VCaP (cell line): ENCODE measurements around the gene DNMT3A.

ENCODE experiments used
- H3K27ac ChIP-seq: fragments of 450-650 bp; 2 replicates; pipeline ENCODE4 v1.5.1; 2017
- CTCF ChIP-seq: fragments of 450-650 bp; conservative IDR thresholded peaks from 2 replicates; pipeline ENCODE4 v1.5.1; 2017; ENCODE audit warnings: mild to moderate bottlenecking, moderate library complexity

The DNMT3A gene

GRCh38 chr2:25342372-25343186 is 854 bp upstream of the DNMT3A start:
- TF ChIP-seq CTCF = peak; percentile 92
- H3K27ac ChIP-seq = peak overlapping the region; percentile 89

- peak overlapping the region; percentile 89 for H3K27ac ChIP-seq
- no peak for TF ChIP-seq CTCF
These were observed 556 bp downstream of the DNMT3A start for GRCh38 chr2:25341011-25341727.

GRCh38 chr2:25340181-25340921 is 1.4 kb downstream of the DNMT3A start:
- H3K27ac ChIP-seq = peak overlapping the region; percentile 89
- TF ChIP-seq CTCF = no peak

- peak overlapping the region; percentile 89 for H3K27ac ChIP-seq
- no peak for TF ChIP-seq CTCF
These were observed 1.9 kb downstream of the DNMT3A start for GRCh38 chr2:25339791-25340180.

- TF ChIP-seq CTCF = no peak
- H3K27ac ChIP-seq = no peak overlapping the region
These were observed 2.5 kb downstream of the DNMT3A start for GRCh38 chr2:25339211-25339674.

GRCh38 chr2:25338401-25338800 is 3.3 kb downstream of the DNMT3A start:
- H3K27ac ChIP-seq = no peak overlapping the region
- TF ChIP-seq CTCF = no peak

GRCh38 chr2:25337891-25338290 is 3.8 kb downstream of the DNMT3A start:
- TF ChIP-seq CTCF = no peak
- H3K27ac ChIP-seq = no peak overlapping the region
